Lung (tissue), 12 donors: Measurements from ENCODE around the gene ANKHD1. TPM values are rescaled to one million over a fixed set of nuclear protein-coding genes. Genes with fewer than 3 reads are reported as not detected.

Experiments
- ATAC-seq: fragments of 200-7000 bp; cut with Tn5 transposase; one replicate; pipeline ENCODE4 v1.9.1; 2020; ENCODE audit warnings: moderate number of reproducible peaks; ENCODE audit not compliant: insufficient read depth, low FRiP score
- DNase-seq, 3 donors: peaks; one replicate each; pipeline ENCODE4 v3.0.0-alpha.2; 2013 to 2017
- H3K27ac ChIP-seq, 2 donors: one replicate each; pipeline ENCODE4 v1.5.1; 2013; ENCODE audit warnings: mild to moderate bottlenecking in 2 of 2, moderate library complexity in 2 of 2, control low read depth in 1 of 2, inconsistent platforms in 1 of 2, low read depth in 1 of 2, low read length in 1 of 2
- H3K27me3 ChIP-seq, 3 donors: one replicate each; pipeline ENCODE4 v1.5.1; 2013; ENCODE audit warnings: low read length in 2 of 3; ENCODE audit not compliant: control insufficient read depth in 3 of 3, insufficient read depth in 3 of 3
- H3K36me3 ChIP-seq, 4 donors: one replicate each; pipeline ENCODE4 v1.5.1; 2013; ENCODE audit warnings: low read length in 4 of 4, mild to moderate bottlenecking in 1 of 4, moderate library complexity in 1 of 4; ENCODE audit not compliant: control insufficient read depth in 4 of 4, insufficient read depth in 4 of 4
- H3K4me1 ChIP-seq, 5 donors: one replicate each; pipeline ENCODE4 v1.5.1; 2013; ENCODE audit warnings: low read length in 5 of 5, mild to moderate bottlenecking in 2 of 5, moderate library complexity in 1 of 5; ENCODE audit not compliant: control insufficient read depth in 5 of 5, insufficient read depth in 5 of 5
- H3K4me3 ChIP-seq: one replicate; pipeline ENCODE4 v1.5.1; 2013; ENCODE audit warnings: mild to moderate bottlenecking, control low read depth, moderate library complexity
- H3K9ac ChIP-seq, 2 donors: one replicate each; pipeline ENCODE4 v1.5.1; 2013; ENCODE audit warnings: low read length in 2 of 2, control low read depth in 1 of 2; ENCODE audit not compliant: insufficient read depth in 1 of 2
- H3K9me3 ChIP-seq, 4 donors: one replicate each; pipeline ENCODE4 v1.5.1; 2013; ENCODE audit warnings: low read length in 3 of 4, mild to moderate bottlenecking in 1 of 4, moderate library complexity in 1 of 4; ENCODE audit not compliant: control insufficient read depth in 4 of 4, insufficient read depth in 3 of 4
- CTCF ChIP-seq: IDR thresholded peaks from 2 replicates; pipeline ENCODE4 v1.5.1; 2012; ENCODE audit warnings: mild to moderate bottlenecking; ENCODE audit errors: control extremely low read depth, extremely low read depth
- WGBS, 2 donors: extraction: QIAGEN DNeasy Blood & Tissue Kit; methylation state at CpG; one replicate each; pipeline ENCODE4 v1.1.7; 2013; 5-methylcytosine and 5-hydroxymethylcytosine counted together
- polyA plus RNA-seq, 2 donors: library from polyadenylated mRNA; stranded (reverse); fragments of 200-250 nt; gene quantifications; one replicate each; pipeline ENCODE4 v1.2.1, GENCODE V29; 2013
- total RNA-seq, 2 donors: library from RNA; depleted of rRNA in 1 of 2; stranded (reverse); fragments of >200 nt in 1 of 2; gene quantifications; one replicate each; pipeline ENCODE4 v1.2.1, GENCODE V29; 2014 to 2021
- donor health status: control.
- donor health status: control.
- donor health status: Bipolar disorder and iron deficiency.
- donor health status: healthy.
- donor health status: DM: yes; HTN: yes; CAD: no.

ANKHD1 gene
- total and polyA plus RNA-seq, 4 donors, result 53.0 to 200 (median 90.8) TPM

GRCh38 chr5:140413230-140413629, 11.6 kb downstream of the ANKHD1 start:
- Histone ChIP-seq H3K4me3 (no peak overlapping the region), H3K9ac (no peak overlapping the region), H3K36me3 (peaks cover 0 to 2% (median 1%) of the 10 kb centered on the region in 4 donors), H3K27me3 (no peaks in the 10 kb centered on the region), H3K9me3 (no peaks in the 10 kb centered on the region), H3K4me1 (peaks cover 0 to 5% (median 0%) of the 10 kb centered on the region in 5 donors), H3K27ac (no peak overlapping the region)
- no peak for ATAC-seq
- DNase-seq, result no peak
- TF ChIP-seq CTCF, result no peak
- WGBS, 2 donors, result 75 to 76% methylated on average over 1 of the region's 1 CpG

- H3K36me3 ChIP-seq, result peaks cover 0 to 2% (median 0%) of the 10 kb centered on the region in 4 donors
- WGBS, 2 donors, result 95 to 100% methylated on average over 2 of the region's 2 CpGs
- H3K27me3 ChIP-seq, result no peaks in the 10 kb centered on the region
- TF ChIP-seq CTCF, result no peak
- no peaks in the 10 kb centered on the region for H3K9me3 ChIP-seq
- H3K4me1 ChIP-seq, result peaks cover 0 to 5% (median 0%) of the 10 kb centered on the region in 5 donors
- ATAC-seq (no peak), DNase-seq (no peak)
- H3K4me3 ChIP-seq, result no peak overlapping the region
- H3K27ac ChIP-seq, result no peak overlapping the region
- H3K9ac ChIP-seq, result no peak overlapping the region
These were observed 15.6 kb downstream of the ANKHD1 start for GRCh38 chr5:140417235-140417634.

- Histone ChIP-seq H3K9ac (no peak overlapping the region), H3K9me3 (no peaks in the 10 kb centered on the region), H3K4me3 (no peak overlapping the region), H3K27me3 (no peaks in the 10 kb centered on the region), H3K4me1 (peaks cover 0 to 15% (median 0%) of the 10 kb centered on the region in 5 donors), H3K27ac (no peak overlapping the region), H3K36me3 (peaks cover 0 to under 1% (median 0%) of the 10 kb centered on the region in 4 donors)
- no peak for TF ChIP-seq CTCF
- no peak for DNase-seq
- 97 to 100% methylated on average over 1 of the region's 1 CpG for WGBS, 2 donors
- ATAC-seq, result no peak
These were observed 17.4 kb downstream of the ANKHD1 start for GRCh38 chr5:140418862-140419520.

GRCh38 chr5:140420226-140420570, 18.6 kb downstream of the ANKHD1 start:
- 93 to 96% methylated on average over 4 of the region's 4 CpGs for WGBS, 2 donors
- no peak for DNase-seq
- ATAC-seq, result no peak
- Histone ChIP-seq H3K27ac (no peak overlapping the region), H3K9ac (no peak overlapping the region), H3K4me3 (no peak overlapping the region), H3K27me3 (no peaks in the 10 kb centered on the region), H3K4me1 (peaks cover 0 to 15% (median 0%) of the 10 kb centered on the region in 5 donors), H3K36me3 (no peaks in the 10 kb centered on the region), H3K9me3 (no peaks in the 10 kb centered on the region)
- TF ChIP-seq CTCF, result no peak
